HG03025 (cell line): ENCODE results near the gene PAOX.
"Not testable (repeated sequence)": the region's sequence is repeated elsewhere in the genome, so short reads cannot be mapped to it uniquely, and the experiment has no call there.

ENCODE experiments used
- ATAC-seq: cut with Tn5 transposase; IDR thresholded peaks from one replicate; pipeline ENCODE4 v1.9.1; 2021; ENCODE audit warnings: mild to moderate bottlenecking, moderate library complexity; ENCODE audit not compliant: unreplicated experiment, low FRiP score

PAOX gene

GRCh38 chr10:133422807-133423771, 44.0 kb downstream of the PAOX start:
- no peak for ATAC-seq

DNA sequence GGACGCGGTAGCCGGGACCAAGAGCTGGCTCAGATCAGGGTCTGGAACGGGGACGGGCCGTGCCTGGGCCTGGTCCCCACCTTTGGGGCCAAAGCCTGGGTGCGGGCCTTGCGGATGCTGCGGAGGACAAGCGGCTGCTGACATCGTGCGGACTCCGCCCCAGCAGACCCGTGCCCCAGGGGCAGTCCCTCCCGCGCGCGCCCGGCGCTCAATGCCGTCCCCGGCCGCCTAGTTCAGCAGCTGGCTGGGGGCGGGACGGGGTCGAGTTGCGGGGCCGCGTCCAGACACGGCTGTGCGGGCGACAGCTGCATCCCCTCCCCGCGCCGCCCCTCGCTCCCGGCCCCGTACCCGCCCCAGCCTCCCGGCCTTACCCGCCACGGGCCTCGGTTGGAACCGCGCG, 45.0 kb downstream of the PAOX start:
- not testable (repeated sequence) for ATAC-seq

DNA sequence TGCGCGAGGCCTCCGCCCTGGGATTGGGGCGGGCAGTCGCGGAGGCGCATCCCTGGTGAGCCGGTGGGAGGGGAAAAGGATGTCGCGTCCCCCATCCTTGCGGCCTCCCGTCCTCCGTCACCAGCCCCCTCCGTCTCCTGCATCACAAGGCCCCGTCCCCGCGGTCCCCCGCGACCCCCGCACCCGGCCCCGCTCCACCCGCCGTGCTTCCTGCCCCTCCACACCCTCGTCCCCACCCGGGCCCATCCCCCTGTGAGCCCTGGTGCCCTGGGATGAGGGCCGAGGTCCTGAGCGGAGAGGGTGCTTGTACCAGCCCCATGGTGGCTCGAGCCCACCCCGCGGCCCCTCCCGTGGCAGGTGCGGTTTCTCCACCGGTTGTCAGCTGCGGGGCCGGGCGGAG, 45.5 kb downstream of the PAOX start, which contains the start of gene SPRN:
Gene SPRN (minus strand): TSS at position 25 of the 400 bp plus-strand sequence. CDS start 944 bp downstream, outside the sequence.
- ATAC-seq = not testable (repeated sequence)

GRCh38 chr10:133429571-133429970, 50.5 kb downstream of the PAOX start:
- ATAC-seq = not testable (repeated sequence)

GRCh38 chr10:133431888-133432613, 53.0 kb downstream of the PAOX start:
- not testable (repeated sequence) for ATAC-seq

DNA sequence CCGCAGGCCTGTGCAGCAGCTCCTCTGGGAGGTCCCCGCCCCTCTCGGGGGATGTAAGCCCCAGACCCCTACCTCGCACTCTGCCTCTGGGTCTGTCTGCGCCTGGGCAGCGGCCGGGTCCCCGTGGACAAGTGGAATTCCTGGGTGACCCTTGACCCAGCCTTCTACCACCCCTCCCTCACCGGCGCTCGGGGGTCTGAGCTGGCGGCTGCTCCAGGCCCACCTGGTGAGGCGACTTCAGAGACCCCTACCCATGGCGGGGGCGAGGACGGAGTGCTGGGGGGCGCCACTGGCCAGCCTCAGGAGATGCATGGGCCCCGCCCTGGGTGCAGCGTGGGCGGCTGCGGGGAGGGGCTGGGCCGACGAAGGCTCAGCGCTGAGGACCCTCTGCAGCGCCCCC, 53.7 kb downstream of the PAOX start:
- ATAC-seq = not testable (repeated sequence)

DNA sequence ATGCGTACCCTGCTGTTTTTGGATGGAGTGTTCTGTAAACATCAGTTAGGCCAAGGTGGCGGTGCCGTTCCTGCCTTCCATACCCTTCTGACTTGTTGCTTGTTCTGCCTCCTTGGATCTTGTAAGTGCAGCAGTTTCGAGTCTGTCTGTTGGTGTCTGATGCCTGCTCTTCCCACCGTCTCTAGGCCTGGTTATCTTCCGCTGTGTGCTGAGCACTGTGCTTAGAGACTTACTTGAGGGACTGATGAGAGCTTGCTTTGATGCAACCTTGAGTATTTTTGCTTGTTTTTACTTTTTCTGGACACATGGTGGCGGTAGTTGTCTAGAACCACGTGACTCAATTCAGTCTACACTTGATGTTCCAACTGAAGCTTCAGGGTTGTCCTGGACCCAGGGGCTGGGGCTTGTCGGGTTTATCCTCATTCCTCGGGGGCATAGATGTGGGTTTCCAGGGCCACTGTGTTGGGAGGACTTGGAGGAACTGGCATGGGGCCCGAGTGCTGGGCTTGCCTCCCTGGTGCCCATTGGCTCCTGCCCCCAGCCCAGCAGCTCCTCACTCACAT, 59.7 kb downstream of the PAOX start:
- ATAC-seq = no peak

- ATAC-seq = no peak
These were observed 60.7 kb downstream of the PAOX start for GRCh38 chr10:133439517-133440461.

DNA sequence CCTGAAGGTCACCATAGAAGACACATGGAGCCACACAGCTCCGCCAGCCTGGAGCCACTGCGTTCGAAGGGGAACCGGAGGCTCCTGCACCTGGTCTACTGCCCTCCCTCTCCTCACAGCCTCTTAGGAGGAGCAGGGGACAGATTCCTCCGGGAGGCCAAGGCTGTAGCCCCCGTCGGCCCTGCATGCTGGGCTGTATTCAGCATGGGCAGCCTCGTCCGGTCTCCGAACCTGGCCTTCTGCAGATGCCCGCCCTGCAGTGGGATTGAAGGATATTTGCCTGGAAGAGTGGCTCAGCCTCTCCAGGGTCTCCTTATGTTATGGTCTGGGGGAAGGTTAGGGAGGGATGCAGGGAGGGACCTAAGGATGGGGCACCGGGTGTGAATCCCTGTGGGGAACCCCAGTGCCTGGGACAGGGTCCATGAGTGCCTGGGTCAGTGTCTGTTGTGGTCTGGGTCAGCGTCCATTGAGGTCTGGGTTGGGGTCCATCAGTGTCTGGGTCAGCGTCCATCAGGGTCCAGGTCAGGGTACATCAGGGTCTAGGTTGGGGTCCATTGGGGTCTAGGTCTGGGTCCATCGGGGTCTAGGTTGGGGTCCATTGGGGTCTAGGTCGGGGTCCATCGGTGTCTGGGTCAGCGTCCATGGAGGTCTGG, 61.7 kb downstream of the PAOX start:
- no peak for ATAC-seq
